A172 (cell line): ENCODE data around the gene LRFN5. TPM values are rescaled to one million over a fixed set of nuclear protein-coding genes. Genes with fewer than 3 reads are reported as not detected.
A peak's percentile ranks its signal among the peaks of the same experiment; 100 is the strongest.
"Not testable (repeated sequence)": the region's sequence is repeated elsewhere in the genome, so short reads cannot be mapped to it uniquely, and the experiment has no call there.

Source experiments
- DNase-seq: peaks from one replicate; pipeline ENCODE4 v3.0.0-alpha.2; 2015; ENCODE audit warnings: low spot score
- total RNA-seq: library from RNA; depleted of rRNA; stranded (reverse); fragments of >200 nt; shearing (Covaris generic); gene quantifications from 2 replicates; pipeline ENCODE4 v1.2.3, GENCODE V29; 2014

Gene LRFN5
- total RNA-seq, 1 experiment from 2014 or later, result not detected

GRCh38 chr14:41899416-41899815, 292.7 kb downstream of the LRFN5 start:
- DNase-seq, result peak; percentile 4

- DNase-seq, result no peak
Observed at GRCh38 chr14:41900644-41901043, 294.0 kb downstream of the LRFN5 start.

- no peak for DNase-seq
Observed at GRCh38 chr14:41901089-41901488, 294.4 kb downstream of the LRFN5 start.

- DNase-seq, result no peak
Observed at GRCh38 chr14:41905394-41905964, 298.8 kb downstream of the LRFN5 start.

- DNase-seq, result not testable (repeated sequence)
Observed at GRCh38 chr14:41911155-41911554, 304.5 kb downstream of the LRFN5 start.

GRCh38 chr14:41913398-41913797, 306.7 kb downstream of the LRFN5 start:
- DNase-seq, result no peak

- no peak for DNase-seq
Observed at GRCh38 chr14:41915732-41916131, 309.1 kb downstream of the LRFN5 start.

GRCh38 chr14:41916313-41916712, 309.6 kb downstream of the LRFN5 start:
- no peak for DNase-seq

- DNase-seq, result peak; percentile 14
Observed at GRCh38 chr14:41925409-41925808, 318.7 kb downstream of the LRFN5 start.

GRCh38 chr14:41950428-41951151, 343.9 kb downstream of the LRFN5 start:
- no peak for DNase-seq
